NCI-H524 (cell line): ENCODE results near the gene TMEM80.
"Not testable (repeated sequence)": the region's sequence is repeated elsewhere in the genome, so short reads cannot be mapped to it uniquely, and the experiment has no call there.

ENCODE experiments used
- DNase-seq, 2 experiments: peaks; one replicate each; lab custom pipeline; 2025; lab: John Stamatoyannopoulos, UW

TMEM80 gene

GRCh38 chr11:695538-696248, at the start of gene TMEM80:
Gene TMEM80, plus strand, starts transcription at chr11:695816. Its CDS starts 12 bp downstream, at chr11:695828.
- peak; percentile 95 to 96 for DNase-seq

GRCh38 chr11:646214-646613, 49.4 kb upstream of the TMEM80 start:
- DNase-seq: no peak

- not testable (repeated sequence) for DNase-seq
Measured at GRCh38 chr11:647672-648158, 47.9 kb upstream of the TMEM80 start.

GRCh38 chr11:650482-650881, 45.1 kb upstream of the TMEM80 start:
- DNase-seq: no peak

- DNase-seq: not testable (repeated sequence)
Measured at GRCh38 chr11:653136-653535, 42.5 kb upstream of the TMEM80 start.

GRCh38 chr11:653837-654236, 41.8 kb upstream of the TMEM80 start:
- no peak for DNase-seq

- not testable (repeated sequence) for DNase-seq
Measured at GRCh38 chr11:654444-654843, 41.2 kb upstream of the TMEM80 start.

- no peak for DNase-seq
Measured at GRCh38 chr11:655036-655726, 40.4 kb upstream of the TMEM80 start.

GRCh38 chr11:656426-656825, 39.2 kb upstream of the TMEM80 start:
- no peak for DNase-seq

- no peak for DNase-seq
Measured at GRCh38 chr11:656866-657265, 38.8 kb upstream of the TMEM80 start.

GRCh38 chr11:657691-658126, 37.9 kb upstream of the TMEM80 start:
- no peak for DNase-seq

GRCh38 chr11:659532-660085, 36.0 kb upstream of the TMEM80 start:
- DNase-seq: no peak

- DNase-seq: no peak
Measured at GRCh38 chr11:660281-660680, 35.3 kb upstream of the TMEM80 start.

- no peak for DNase-seq
Measured at GRCh38 chr11:660681-661444, 34.8 kb upstream of the TMEM80 start.

GRCh38 chr11:662689-663274, 32.8 kb upstream of the TMEM80 start:
- DNase-seq: peak in 1 of 2 experiments; percentile 41

GRCh38 chr11:665062-665703, 30.4 kb upstream of the TMEM80 start:
- DNase-seq: no peak

- no peak for DNase-seq
Measured at GRCh38 chr11:665704-666281, 29.8 kb upstream of the TMEM80 start.

- DNase-seq: no peak
Measured at GRCh38 chr11:673866-674265, 21.8 kb upstream of the TMEM80 start.

GRCh38 chr11:674406-674805, 21.2 kb upstream of the TMEM80 start:
- DNase-seq: no peak

- DNase-seq: no peak
Measured at GRCh38 chr11:678297-678696, 17.3 kb upstream of the TMEM80 start.
